ENCODE measurements around the gene ST6GALNAC5.
"Not testable (repeated sequence)": the region's sequence is repeated elsewhere in the genome, so short reads cannot be mapped to it uniquely, and the experiment has no call there.

The ST6GALNAC5 gene

GRCh38 chr1:76939050-76939816 is 72.0 kb downstream of the ST6GALNAC5 start:
- no peak for DNase-seq

- no peak for DNase-seq
Measured at GRCh38 chr1:76939817-76940216, 72.5 kb downstream of the ST6GALNAC5 start.

DNA sequence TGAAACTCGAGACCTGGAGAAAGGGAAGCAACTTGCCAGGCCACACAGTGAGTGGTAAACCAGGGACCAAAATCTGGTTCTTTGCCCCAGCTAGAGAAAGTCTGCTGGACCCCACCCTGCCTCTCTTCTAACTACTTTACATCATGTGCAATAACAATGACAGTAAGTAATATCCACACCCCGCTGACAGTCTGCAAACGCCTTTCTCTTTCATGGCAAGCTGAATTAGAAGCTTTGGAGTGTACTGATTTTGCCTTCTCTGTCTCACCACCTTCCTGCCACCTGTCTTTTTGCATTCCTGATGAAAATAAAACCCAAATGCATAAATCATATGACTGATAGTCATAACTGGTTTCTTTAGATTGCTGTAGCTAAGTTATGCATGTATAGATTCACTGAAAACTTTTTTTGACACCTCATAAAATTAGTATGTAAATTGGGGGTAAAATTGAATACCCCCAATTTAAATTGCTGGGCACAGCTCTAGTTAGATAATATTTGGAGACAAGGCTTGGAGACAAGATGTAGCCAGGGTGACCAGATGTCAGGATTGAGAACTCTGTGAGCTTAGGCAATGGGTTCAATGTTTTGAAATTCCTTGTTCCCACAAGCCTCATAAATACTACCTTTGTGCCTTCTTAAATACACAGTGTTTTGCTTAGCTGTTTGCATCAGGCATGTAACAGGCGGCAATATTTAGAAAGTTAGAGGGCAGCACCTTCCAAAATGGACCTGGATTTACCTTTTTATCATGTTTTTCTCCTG is 73.5 kb downstream of the ST6GALNAC5 start:
- no peak for DNase-seq

GRCh38 chr1:76942549-76942948 is 75.3 kb downstream of the ST6GALNAC5 start:
- DNase-seq: no peak

- DNase-seq: no peak
Measured at GRCh38 chr1:76944942-76945341, 77.7 kb downstream of the ST6GALNAC5 start.

DNA sequence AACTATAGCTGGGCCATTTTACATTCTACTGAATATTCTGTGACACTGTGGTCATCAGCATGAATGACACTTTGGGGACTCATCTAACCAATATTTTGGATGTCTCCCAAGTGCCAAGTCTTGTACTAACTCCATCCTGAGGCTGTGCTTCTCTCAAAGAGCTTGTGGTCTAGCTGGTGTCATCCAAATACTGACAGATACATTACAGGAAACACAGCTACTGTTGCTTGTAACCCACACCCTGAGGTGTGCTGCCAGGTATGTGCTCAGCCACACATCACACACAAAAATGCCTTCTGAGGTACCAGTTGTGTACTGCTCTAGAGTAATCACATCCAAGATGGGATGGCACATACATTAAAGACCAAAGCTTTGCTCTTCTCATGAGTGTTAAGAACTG is 81.6 kb downstream of the ST6GALNAC5 start:
- DNase-seq: no peak

GRCh38 chr1:76949503-76949902 is 82.2 kb downstream of the ST6GALNAC5 start:
- no peak for DNase-seq

GRCh38 chr1:76950306-76950705 is 83.0 kb downstream of the ST6GALNAC5 start:
- no peak for DNase-seq

DNA sequence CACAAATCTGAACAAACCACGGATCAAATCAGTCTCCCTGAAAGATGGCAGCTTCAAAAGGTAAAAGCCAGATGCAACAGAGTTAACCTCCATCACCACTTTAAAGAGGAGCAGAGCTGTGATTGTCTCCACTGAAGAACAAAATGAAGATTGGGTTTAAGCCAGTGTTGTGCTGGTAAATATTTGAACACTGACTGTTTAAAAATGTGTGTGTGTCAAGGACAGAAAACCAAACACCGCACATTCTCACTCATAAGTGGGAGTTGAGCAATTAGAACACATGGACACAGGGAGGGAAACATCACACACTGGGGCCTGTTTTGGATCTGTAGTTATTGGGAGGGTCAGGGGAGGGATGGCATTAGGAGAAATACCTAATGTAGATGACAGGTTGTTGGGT is 83.9 kb downstream of the ST6GALNAC5 start:
- DNase-seq: no peak

DNA sequence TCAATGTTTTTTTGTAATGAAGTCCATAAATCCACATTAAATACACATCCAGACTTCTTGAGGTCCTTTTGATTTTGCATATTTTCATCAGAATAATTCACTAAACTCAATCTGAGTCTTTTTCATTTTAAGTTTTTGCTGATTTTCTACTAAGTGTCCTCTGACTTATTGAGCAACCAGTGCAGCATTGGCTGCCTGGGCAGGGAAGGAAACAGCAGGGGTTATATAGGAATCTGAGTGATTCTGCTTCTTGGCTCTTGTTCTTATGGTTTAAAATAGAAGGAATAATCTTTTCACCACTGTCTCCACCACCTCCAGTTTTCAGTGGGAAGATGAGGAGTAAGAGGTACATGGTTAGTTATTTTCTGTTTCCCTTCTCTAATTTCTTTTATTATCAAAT is 88.4 kb downstream of the ST6GALNAC5 start:
- no peak for DNase-seq

DNA sequence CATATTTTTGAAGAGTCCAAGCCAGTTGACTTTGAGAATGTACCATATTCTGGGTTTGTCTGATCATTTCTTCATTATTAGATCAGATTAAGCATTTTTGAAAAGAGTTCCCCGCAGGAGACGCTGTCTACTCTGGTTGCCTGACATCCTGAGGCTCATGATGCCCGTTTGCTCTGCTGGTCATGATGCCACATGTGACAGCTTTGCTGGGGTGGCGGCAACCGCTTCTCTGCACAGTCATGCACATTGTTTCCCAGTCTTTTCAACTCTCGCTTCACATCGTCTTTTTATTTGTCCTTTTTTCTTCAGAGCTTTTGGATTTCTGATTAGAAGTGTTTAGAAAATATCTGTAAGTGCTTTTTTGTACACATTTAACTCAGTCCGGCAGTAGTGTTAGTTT is 90.7 kb downstream of the ST6GALNAC5 start:
- DNase-seq: no peak

- no peak for DNase-seq
Measured at GRCh38 chr1:76958828-76959227, 91.5 kb downstream of the ST6GALNAC5 start.

- no peak for DNase-seq
Measured at GRCh38 chr1:76959556-76959955, 92.3 kb downstream of the ST6GALNAC5 start.

DNA sequence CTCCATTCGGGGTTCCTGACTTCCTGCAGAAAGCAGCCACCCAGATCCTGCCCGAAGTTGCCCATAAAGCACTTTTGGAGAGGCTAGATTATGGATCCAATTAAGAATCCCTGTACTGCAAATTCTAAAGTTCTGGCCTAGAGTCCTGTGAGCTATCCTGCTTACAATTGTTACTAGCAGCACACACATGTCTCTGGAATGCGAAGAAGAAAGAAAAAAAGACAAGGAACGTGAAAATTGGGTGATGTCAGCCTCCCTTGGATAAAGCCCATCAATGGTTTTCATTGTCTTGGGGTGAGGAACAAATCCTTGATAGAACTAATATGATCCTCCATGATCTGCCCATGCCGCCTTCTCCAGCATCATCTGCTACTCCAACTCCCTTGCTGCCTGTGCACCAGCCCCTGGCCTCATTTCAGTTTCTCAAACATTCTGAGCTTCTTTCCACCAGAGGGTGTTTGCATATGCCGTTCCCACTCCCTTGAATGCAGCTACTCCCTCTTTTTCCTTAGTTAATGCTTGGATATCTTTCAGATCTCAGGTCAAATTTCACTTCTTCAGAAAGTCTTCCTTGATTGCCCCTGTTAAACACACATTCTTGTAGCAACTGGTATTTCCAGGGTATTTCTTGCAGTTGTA is 94.0 kb downstream of the ST6GALNAC5 start:
- DNase-seq: no peak

DNA sequence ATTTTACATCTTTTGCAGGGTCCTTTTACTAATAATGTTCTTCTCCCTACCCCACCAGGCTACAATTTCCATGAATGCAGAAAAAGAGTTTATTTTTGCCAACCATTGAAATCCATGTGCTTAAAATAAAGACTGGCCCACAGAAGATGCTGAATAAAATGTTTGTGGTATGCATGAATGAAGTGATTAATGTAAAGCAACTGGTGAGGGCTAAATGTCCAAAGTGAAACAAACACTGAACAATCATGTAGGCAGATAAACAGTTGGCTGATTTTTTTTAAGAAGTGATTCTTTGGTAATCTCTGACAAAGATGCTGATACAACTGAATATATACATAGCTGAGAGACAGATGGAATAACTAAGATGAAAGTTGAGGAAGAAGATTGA is 94.5 kb downstream of the ST6GALNAC5 start:
- no peak for DNase-seq

GRCh38 chr1:76981267-76981666 is 114.0 kb downstream of the ST6GALNAC5 start:
- not testable (repeated sequence) for DNase-seq

- no peak for DNase-seq
Measured at GRCh38 chr1:76989976-76990375, 122.7 kb downstream of the ST6GALNAC5 start.

GRCh38 chr1:76993036-76993435 is 125.8 kb downstream of the ST6GALNAC5 start:
- no peak for DNase-seq

GRCh38 chr1:76998582-76999223 is 131.4 kb downstream of the ST6GALNAC5 start:
- no peak for DNase-seq

DNA sequence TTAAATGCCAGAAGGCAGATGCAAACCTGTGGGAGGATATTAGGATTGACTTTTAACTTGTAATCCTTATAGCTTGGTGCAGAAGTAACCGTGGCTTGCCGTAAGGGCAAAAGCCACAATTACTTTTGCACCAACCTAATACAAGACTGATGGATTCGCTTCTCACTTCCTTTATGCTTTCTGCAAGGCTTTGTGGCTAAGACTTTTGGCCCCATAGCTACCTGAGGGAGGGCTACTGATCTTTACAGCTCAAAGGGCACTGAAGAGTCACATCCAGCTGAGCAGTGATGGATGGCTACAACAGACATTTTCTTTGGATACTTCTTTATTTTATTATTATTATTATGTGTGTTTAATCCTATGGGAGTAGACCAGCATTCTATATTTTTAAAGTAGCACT is 140.4 kb downstream of the ST6GALNAC5 start:
- no peak for DNase-seq

DNA sequence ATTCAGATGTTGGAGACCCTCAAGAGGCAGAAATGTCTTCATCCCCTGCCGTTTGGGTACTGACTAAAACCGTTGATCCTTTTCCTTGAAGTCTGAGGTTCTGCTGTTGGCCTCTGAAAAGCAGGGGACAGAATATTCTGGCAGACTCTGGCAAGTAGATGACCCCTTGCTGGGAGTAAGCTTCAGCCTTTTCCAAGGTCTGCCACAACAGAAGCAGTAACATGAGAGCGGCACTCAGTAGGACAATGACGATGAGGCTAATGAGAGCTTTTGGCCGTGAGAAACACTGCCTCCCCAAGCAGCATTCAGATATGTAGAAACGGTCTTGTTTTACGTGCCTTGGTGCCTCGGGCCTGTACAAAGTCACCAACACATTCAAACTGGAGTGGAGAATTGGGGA is 143.7 kb downstream of the ST6GALNAC5 start:
- no peak for DNase-seq

DNA sequence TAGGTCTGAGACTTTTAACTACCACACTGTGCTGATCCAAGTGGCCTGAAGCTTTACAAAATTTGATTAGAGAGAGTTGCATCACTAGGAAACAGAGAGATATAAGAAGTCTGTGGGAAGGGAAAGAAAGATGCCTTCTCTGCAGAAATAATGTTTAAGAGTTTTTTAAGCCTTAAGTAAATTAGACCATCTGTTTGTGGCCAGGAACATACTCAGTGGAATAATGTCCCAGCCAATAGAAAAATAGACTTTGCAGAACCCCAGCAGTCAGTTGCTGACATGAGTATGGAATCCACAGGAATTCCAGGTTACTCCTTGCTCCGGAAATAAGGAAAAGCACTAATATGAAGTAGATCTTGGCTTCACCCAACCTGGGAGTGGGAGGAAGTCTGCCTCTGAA is 144.8 kb downstream of the ST6GALNAC5 start:
- DNase-seq: no peak

- DNase-seq: no peak
Measured at GRCh38 chr1:77014073-77014788, 147.0 kb downstream of the ST6GALNAC5 start.

Data from activated CD4-positive, alpha-beta T cell treated with anti-CD3 and anti-CD28 coated beads for 4 hours (primary cell).